Naive B cell (primary cell): ENCODE measurements around the gene OR4D11. TPM values are rescaled to one million over a fixed set of nuclear protein-coding genes. Genes with fewer than 3 reads are reported as not detected.

Source experiments
- ATAC-seq, 2 donors: fragments of 150-1000 bp; cut with Tn5 transposase; 2 replicates each; pipeline ENCODE4 v1.10.0; 2021; ENCODE audit warnings: low read depth in 2 of 2, mild to moderate bottlenecking in 2 of 2, moderate library complexity in 2 of 2
- DNase-seq: peaks from one replicate; pipeline ENCODE4 v3.0.0; 2022
- H3K27ac Mint-ChIP-seq, 6 donors: one replicate each; pipeline ENCODE4 v1.8.0; 2020 to 2022; ENCODE audit warnings: mild to moderate bottlenecking in 6 of 6, mixed read lengths in 6 of 6, moderate library complexity in 5 of 6, inconsistent platforms in 2 of 6
- H3K27me3 Mint-ChIP-seq, 3 donors: one replicate each; pipeline ENCODE4 v1.8.0; 2021 to 2022; ENCODE audit warnings: mixed read lengths in 3 of 3, mild to moderate bottlenecking in 1 of 3
- H3K36me3 Mint-ChIP-seq, 2 donors: one replicate each; pipeline ENCODE4 v1.8.0; 2020 to 2022; ENCODE audit warnings: mixed read lengths in 2 of 2, inconsistent platforms in 1 of 2, mild to moderate bottlenecking in 1 of 2
- H3K4me1 Mint-ChIP-seq, 3 donors: one replicate each; pipeline ENCODE4 v1.8.0; 2020 to 2022; ENCODE audit warnings: mixed read lengths in 3 of 3, inconsistent platforms in 1 of 3, mild to moderate bottlenecking in 1 of 3, moderate library complexity in 1 of 3
- H3K4me3 Mint-ChIP-seq, 8 donors: one replicate each; pipeline ENCODE4 v1.8.0; 2020 to 2022; ENCODE audit warnings: mild to moderate bottlenecking in 8 of 8, mixed read lengths in 8 of 8, moderate library complexity in 8 of 8, inconsistent platforms in 2 of 8
- H3K9me3 Mint-ChIP-seq, 7 donors: one replicate each; pipeline ENCODE4 v1.8.0; 2020 to 2022; ENCODE audit warnings: mixed read lengths in 7 of 7, mild to moderate bottlenecking in 5 of 7, inconsistent platforms in 2 of 7, moderate library complexity in 1 of 7
- polyA plus RNA-seq, 6 donors: library from polyadenylated mRNA; unstranded; fragments of 300-500 nt; fragmentation: Illumina TruSeq; gene quantifications; one replicate each; pipeline ENCODE4 v1.2.3, GENCODE V29; 2021; ENCODE audit warnings: low read depth in 6 of 6

The OR4D11 gene
- polyA plus RNA-seq, 6 donors from 2014 or later = not detected

DNA sequence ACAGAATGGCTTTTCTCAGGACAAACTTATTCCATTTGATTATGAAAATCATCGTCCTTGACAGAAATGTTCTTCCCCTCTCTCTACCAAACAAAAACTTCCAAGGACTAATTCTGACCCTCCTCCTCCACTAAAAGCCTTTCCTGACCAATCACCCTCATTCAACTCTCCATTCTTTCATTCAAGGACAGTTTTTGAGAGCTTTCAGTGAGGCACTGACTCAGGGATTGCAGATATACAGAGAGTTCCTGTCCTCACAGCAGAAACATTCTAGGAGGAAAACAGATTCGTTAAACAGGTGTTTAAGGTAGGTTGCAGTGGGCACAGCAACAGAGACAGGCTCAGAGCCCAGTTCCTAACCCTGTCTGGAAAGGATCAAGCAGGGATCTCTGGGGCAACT, 49.5 kb downstream of the OR4D11 start:
- peaks cover 28 to 58% (median 32%) of the 10 kb centered on the region in 3 donors for H3K4me1 Mint-ChIP-seq
- H3K36me3 Mint-ChIP-seq = no peaks in the 10 kb centered on the region
- peak overlapping the region in 2 of 8 donors; percentile 17 to 81 for H3K4me3 Mint-ChIP-seq
- H3K9me3 Mint-ChIP-seq = peaks cover 0 to 9% (median 0%) of the 10 kb centered on the region in 7 donors
- peaks cover 0 to 21% (median 0%) of the 10 kb centered on the region in 3 donors for H3K27me3 Mint-ChIP-seq
- no peak for DNase-seq
- ATAC-seq = no peak
- H3K27ac Mint-ChIP-seq = peak overlapping the region in 1 of 6 donors; percentile 32

DNA sequence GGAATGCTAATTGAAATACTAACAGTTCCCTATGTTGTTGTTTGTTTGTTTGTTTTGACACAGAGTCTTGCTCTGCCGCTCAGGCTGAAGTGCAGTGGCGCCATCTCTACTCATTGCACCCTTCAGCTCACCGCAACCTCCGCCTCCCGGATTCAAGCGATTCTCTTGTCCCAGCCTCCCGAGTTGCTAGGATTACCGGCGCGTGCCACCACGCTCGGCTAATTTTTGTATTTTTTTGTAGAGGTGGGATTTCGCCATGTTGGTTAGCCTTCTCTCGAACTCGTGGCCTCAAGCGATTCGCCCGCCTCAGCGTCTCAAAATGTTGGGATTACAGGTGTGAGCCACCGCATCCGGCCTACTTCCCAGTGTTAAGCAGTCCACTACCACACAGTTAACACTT, 49.9 kb downstream of the OR4D11 start:
- Mint-ChIP-seq H3K27ac (peak overlapping the region in 1 of 6 donors; percentile 26), H3K27me3 (peaks cover 0 to 23% (median 0%) of the 10 kb centered on the region in 3 donors)

More for the DNA sequence above, 49.9 kb downstream of the OR4D11 start:
- DNase-seq (no peak), ATAC-seq (no peak)
- Mint-ChIP-seq H3K36me3 (no peaks in the 10 kb centered on the region), H3K9me3 (peaks cover 0 to 9% (median 0%) of the 10 kb centered on the region in 7 donors), H3K4me1 (peaks cover 28 to 61% (median 32%) of the 10 kb centered on the region in 3 donors), H3K4me3 (peak overlapping the region in 3 of 8 donors; percentile 19 to 71 (median 69))

Other genes starting within 250 kb of the OR4D11 start
- not detected for gene OR5AN1, start 144.7 kb upstream of the OR4D11 start, polyA plus RNA-seq
- not detected for gene OR5A2, start 77.2 kb upstream of the OR4D11 start, polyA plus RNA-seq
- gene OR5A1, start 67.1 kb upstream of the OR4D11 start, polyA plus RNA-seq = not detected
- gene OR4D6, start 46.6 kb upstream of the OR4D11 start, polyA plus RNA-seq = not detected
- gene OR4D10, start 30.3 kb upstream of the OR4D11 start, polyA plus RNA-seq = not detected
- not detected for gene OR4D9, start 8.0 kb downstream of the OR4D11 start, polyA plus RNA-seq
- gene OSBP, start 112.2 kb downstream of the OR4D11 start, polyA plus RNA-seq = 10 to 100 TPM; 20.4 to 34.4 (median 27.5) TPM
- 10 to 100 TPM in 1 of 6 donors, 1 to 10 TPM in 5; 3.3 to 11.9 (median 6.2) TPM for gene PATL1, start 165.5 kb downstream of the OR4D11 start, polyA plus RNA-seq
- gene OR10V1, start 210.3 kb downstream of the OR4D11 start, polyA plus RNA-seq = not detected